Measurements from ENCODE around the gene TXNDC5.

Gene TXNDC5

DNA sequence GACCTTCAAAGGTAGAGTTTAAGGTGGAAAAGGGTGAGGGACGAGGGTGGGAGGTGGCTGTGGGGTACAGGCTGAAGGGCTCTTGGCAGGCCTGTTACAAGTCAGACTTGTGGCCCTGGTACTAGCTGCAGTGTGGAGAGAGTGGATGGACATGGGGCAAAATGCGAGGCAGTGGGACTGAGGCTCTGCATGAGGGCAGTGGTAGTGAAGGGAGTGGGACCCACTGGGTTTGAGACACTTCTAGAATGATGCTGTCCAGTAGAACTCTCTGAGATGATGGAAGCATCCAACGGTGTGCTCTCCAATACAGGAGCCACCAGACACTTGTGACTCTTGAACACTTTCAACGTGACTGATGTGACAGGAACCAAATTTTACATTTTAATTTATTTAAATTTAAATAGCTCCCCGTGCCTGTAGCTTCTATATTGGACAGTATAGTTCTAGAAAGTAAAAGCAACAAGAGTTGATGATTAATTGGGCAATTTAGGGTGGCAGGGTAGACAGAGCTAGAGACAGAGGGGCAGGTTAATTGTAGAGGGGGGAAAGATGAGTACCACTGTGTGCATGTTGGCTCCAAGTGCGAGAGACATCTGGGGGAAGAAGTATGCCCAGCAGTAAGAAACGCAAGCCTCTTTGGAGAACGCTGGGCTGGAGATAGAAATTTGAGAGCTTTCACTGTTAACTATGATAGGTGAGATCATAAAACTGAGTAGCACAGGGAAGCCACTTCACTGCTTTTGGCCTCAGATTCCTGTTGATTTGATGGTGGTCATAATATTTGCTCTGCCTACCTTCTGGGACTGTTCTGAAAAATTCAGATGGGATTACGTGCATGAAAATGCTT is 77.5 kb downstream of the TXNDC5 start:
- H3K27ac ChIP-seq, result no peak overlapping the region
- TF ChIP-seq CTCF (conservative IDR thresholded peaks at IDR 0.05) (no peak), ZFX (IDR thresholded peaks at IDR 0.05) (no peak)

All from C4-2B (cell line).